DLD1 (cell line): ENCODE measurements around the gene DDX24.

ENCODE experiments used
- in situ Hi-C: cut with HindIII; loops from 2 replicates; pipeline ENCODE4 v1.10.0; 2017; ENCODE audit warnings: low sequenced_read_pairs

The DDX24 gene

GRCh38 chr14:94050231-94050880 lies 30.6 kb downstream of the DDX24 start:
- in situ Hi-C loops: no loop called here

DNA sequence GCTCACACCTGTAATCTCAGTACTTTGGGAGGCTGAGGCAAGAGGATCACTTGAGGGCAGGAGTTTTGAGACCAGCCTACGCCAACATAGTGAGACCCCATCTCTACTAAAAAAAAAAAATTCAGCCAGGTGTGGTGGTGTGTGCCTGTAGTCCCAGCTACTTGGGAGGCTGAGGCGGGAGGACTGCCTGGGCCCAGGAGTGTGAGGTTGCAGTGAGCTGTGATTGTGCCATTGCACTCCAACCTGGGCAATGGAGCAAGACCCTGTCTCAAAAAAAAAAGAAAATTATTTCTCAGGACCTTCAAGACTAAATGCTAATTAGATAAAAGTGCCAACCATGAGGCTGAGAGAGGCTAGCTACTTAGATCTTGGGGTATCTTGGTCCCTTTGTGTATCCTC lies 31.4 kb downstream of the DDX24 start:
- in situ Hi-C loops: no loop called here

GRCh38 chr14:94048691-94049624 lies 32.0 kb downstream of the DDX24 start:
- in situ Hi-C loops: no loop called here

GRCh38 chr14:94047581-94047980 lies 33.4 kb downstream of the DDX24 start:
- in situ Hi-C loops: no loop called here

GRCh38 chr14:94046696-94047250 lies 34.2 kb downstream of the DDX24 start:
- in situ Hi-C loops: no loop called here

GRCh38 chr14:94045563-94046345 lies 35.2 kb downstream of the DDX24 start:
- in situ Hi-C loops: no loop called here

DNA sequence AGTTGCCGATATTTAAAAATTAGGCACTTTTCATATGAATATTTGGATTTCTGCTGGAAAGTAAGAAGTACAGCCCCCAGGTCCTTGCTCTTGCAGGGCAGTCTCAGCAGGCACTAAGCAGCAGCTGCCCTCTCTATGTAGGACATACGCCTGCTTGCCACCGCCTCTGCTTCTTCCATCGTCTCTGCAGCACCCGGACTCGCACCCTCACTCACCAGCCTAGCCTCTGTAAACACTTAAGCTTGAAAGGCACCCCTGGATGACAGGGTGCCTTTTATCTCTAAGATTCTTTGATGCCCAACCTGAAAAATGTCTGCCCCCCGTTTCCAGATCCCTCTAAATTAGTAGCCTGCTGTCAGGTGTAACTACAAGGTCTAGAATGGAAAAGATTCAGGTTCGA lies 35.9 kb downstream of the DDX24 start:
- in situ Hi-C loops: no loop called here

GRCh38 chr14:94044476-94045091 lies 36.4 kb downstream of the DDX24 start:
- in situ Hi-C loops: no loop called here

DNA sequence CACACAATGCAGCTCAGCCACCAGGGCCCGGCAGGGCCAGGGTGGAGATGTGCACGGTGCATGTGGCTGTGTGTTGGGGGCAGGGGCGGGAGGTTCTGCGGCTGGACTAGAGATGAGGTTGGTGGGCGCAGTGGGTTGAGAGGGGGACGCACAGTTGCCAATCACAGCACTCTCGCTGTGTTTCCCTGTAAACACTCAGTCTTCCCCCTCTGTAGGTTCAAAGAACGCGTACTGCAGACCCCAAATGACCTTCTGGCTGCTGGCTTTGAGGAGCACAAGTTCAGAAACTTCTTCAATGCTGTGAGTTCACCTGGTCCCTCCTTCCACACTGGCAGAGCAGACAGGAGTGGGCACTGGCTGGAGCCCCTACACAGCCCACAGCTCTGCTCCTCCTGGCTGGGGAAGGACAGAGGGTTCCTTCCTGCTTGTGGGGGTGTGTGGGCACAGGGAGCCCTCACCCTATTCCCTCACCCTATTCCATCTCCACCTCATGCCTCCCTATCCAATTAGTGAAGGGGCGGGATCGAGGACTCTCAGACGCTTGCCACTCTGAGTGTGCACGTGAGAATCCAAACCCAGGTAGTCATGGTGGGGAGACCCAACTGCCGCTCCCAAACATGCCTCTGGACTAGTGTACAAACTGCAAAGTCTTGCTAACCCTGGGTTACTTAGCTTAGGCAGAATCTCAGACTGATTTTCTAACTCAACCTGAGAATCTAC lies 37.1 kb downstream of the DDX24 start:
- in situ Hi-C loops: no loop called here

GRCh38 chr14:94043111-94043755 lies 37.8 kb downstream of the DDX24 start:
- in situ Hi-C loops: no loop called here

- in situ Hi-C loops: no loop called here
Observed at GRCh38 chr14:94042433-94043091, 38.4 kb downstream of the DDX24 start.

DNA sequence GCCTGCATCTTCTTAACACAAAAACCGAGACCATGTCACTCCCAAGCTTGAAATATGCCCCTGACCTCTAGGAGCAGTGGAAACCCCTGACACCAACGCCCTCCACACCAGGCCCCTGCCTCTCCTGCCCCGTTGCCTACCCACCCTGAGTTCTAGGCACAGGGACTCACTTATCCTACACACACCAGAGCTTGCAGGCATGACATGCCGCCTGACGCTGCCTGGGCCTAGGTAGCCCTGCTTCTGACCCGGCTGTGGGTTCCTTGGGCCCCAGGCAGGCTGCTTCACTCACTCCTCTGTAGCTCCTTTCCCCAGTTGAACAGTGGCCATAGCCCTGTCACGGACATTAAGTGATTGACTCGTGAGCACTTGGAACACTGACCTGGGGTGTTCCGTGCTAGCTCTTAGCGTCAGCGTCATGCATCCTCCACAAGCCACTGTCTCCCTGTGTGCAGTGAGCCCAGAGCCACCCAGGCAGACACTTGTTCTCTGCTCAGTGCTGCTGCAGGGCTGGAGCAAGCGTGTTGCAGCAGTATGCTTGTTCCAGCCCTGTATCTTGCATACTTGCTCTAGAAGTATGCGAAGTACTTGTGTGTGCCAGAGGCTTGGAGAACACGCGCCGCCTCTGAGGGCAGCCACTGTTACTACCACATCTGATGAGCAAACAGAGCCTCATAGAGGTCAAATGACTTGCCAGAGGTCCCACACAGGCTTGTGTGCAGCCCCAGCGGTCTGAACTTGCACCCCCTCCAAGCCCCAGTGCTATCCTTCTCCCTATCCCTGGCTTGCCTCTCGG lies 39.3 kb downstream of the DDX24 start:
- in situ Hi-C loops: no loop called here

- in situ Hi-C loops: no loop called here
Observed at GRCh38 chr14:94040796-94041195, 40.2 kb downstream of the DDX24 start.

- in situ Hi-C loops: no loop called here
Observed at GRCh38 chr14:94040247-94040646, 40.8 kb downstream of the DDX24 start.

DNA sequence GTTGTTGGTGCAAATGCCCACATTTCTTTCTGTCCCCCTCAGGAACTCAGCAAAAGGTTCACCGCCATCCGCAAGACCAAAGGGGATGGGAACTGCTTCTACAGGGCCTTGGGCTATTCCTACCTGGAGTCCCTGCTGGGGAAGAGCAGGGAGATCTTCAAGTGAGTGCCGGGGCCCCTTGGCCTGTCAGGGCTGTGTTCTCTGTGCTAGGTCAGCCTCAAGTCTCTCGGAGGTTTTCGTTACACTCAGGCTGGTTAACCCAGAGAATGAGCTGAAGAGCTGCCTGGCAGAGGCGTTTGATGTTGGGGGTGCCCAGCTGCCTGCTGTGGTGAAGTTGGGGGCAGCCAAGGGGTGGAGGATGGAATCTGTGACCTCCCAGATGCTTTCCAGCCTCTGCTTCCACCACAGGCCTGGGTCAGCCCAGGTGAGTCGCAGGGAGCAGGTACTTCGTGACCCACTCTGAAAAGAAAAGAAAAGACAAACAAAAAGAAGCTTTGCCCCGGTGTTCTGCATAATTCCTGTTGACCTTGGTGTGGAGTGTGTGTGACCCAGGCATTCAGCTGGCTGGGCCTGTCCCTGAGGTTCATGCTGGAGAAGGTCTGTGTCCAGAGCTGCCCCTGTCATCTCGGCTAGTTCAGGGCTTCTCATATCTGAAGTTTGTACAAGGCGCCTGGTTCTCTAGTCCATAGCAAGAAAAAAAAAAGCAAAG lies 41.9 kb downstream of the DDX24 start:
- in situ Hi-C loops: no loop called here

- in situ Hi-C loops: no loop called here
Observed at GRCh38 chr14:94038510-94038909, 42.5 kb downstream of the DDX24 start.

DNA sequence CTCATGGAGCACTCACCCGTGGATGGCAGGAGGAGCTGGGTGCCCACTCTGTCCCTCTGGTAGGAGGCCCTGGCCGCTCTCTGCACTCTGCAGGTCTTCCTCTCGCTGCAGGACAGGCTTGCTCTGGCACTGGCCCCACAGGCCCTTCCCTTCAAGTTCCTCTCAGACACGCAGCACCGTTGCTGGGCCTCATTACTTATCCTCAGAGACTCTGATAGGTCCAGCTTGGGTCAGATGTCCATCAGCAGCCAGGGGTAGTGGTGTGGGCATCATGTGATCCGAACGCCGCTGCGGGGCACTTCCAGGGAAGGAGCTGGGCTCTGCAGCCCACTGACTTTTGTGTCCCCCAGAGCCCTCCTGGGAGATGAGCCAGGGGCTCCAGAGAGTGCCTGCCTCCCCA lies 43.0 kb downstream of the DDX24 start:
- in situ Hi-C loops: no loop called here
